WTC11 (cell line): Measurements from ENCODE around the gene RNF25. TPM values are rescaled to one million over a fixed set of nuclear protein-coding genes. Genes with fewer than 3 reads are reported as not detected.

Experiments used
- ATAC-seq: fragments of 200-7000 bp; cut with Tn5 transposase; 2 replicates; pipeline ENCODE4 v1.10.0; 2021; ENCODE audit warnings: mild to moderate bottlenecking, moderate library complexity
- CTCF ChIA-PET: fragments of 300-600 bp; sonication (Branson Sonifier 250); formaldehyde crosslinking; loops from one replicate; lab custom pipeline; 2021; ENCODE audit warnings: antibody characterized with exemption; lab: Charles Lee
- POLR2A ChIA-PET: fragments of 350-600 bp; sonication (Branson Sonifier 250); formaldehyde crosslinking; loops from one replicate; lab custom pipeline; 2021; ENCODE audit warnings: antibody characterized with exemption; lab: Charles Lee
- DNase-seq: peaks from one replicate; pipeline ENCODE4 v3.0.0; 2021; ENCODE audit warnings: low spot score
- H3K27ac Mint-ChIP-seq: 2 replicates; pipeline ENCODE4 v1.8.0; 2021; ENCODE audit warnings: mixed read lengths
- H3K27me3 Mint-ChIP-seq: 2 replicates; pipeline ENCODE4 v1.8.0; 2021; ENCODE audit warnings: low read depth, mild to moderate bottlenecking, moderate library complexity, mixed read lengths
- H3K36me3 Mint-ChIP-seq: 2 replicates; pipeline ENCODE4 v1.8.0; 2021; ENCODE audit warnings: mixed read lengths
- H3K4me1 Mint-ChIP-seq: 2 replicates; pipeline ENCODE4 v1.8.0; 2022; ENCODE audit warnings: mixed read lengths
- H3K4me3 Mint-ChIP-seq: 2 replicates; pipeline ENCODE4 v1.8.0; 2021; ENCODE audit warnings: mild to moderate bottlenecking, moderate library complexity, mixed read lengths
- H3K9me3 Mint-ChIP-seq: 2 replicates; pipeline ENCODE4 v1.8.0; 2021; ENCODE audit warnings: mixed read lengths
- GABPB1 ChIP-seq: sonication (generic); formaldehyde crosslinking; IDR thresholded peaks from 2 replicates; pipeline ENCODE4 v1.8.1; 2023; ENCODE audit warnings: mild to moderate bottlenecking, missing genetic modification reagents
- GRHL2 ChIP-seq: fragments of 250-450 bp; sonication (Bioruptor Pico); IDR thresholded peaks from 2 replicates; pipeline ENCODE4 v1.8.0; 2022; ENCODE audit warnings: mild to moderate bottlenecking, moderate library complexity; ENCODE audit not compliant: insufficient replicate concordance, severe bottlenecking
- HMGA2 ChIP-seq: fragments of 250-450 bp; sonication (Bioruptor Pico); IDR thresholded peaks from 2 replicates; pipeline ENCODE4 v1.4.0; 2021; ENCODE audit warnings: mild to moderate bottlenecking, moderate library complexity
- JUN ChIP-seq: sonication (generic); formaldehyde crosslinking; IDR thresholded peaks from 2 replicates; pipeline ENCODE4 v1.8.0; 2023; ENCODE audit warnings: mild to moderate bottlenecking, missing genetic modification reagents
- NFATC4 ChIP-seq: fragments of 250-450 bp; sonication (Bioruptor Pico); IDR thresholded peaks from 2 replicates; pipeline ENCODE4 v1.9.0; 2021; ENCODE audit warnings: mild to moderate bottlenecking
- RELA ChIP-seq: sonication (generic); formaldehyde crosslinking; IDR thresholded peaks from 2 replicates; pipeline ENCODE4 v1.8.1; 2022; ENCODE audit warnings: missing genetic modification reagents, mild to moderate bottlenecking, borderline replicate concordance
- SMAD4 ChIP-seq: sonication (generic); formaldehyde crosslinking; IDR thresholded peaks from 2 replicates; pipeline ENCODE4 v1.8.0; 2022; ENCODE audit warnings: mild to moderate bottlenecking, missing genetic modification reagents
- SOX15 ChIP-seq: fragments of 250-450 bp; sonication (Bioruptor Pico); IDR thresholded peaks from 2 replicates; pipeline ENCODE4 v1.9.0; 2021; ENCODE audit warnings: mild to moderate bottlenecking
- SP1 ChIP-seq: sonication (generic); formaldehyde crosslinking; conservative IDR thresholded peaks from 2 replicates; pipeline ENCODE4 v1.8.1; 2022; ENCODE audit warnings: missing genetic modification reagents
- TP53 ChIP-seq: sonication (generic); formaldehyde crosslinking; IDR thresholded peaks from 2 replicates; pipeline ENCODE4 v1.8.1; 2023; ENCODE audit warnings: mild to moderate bottlenecking, missing genetic modification reagents
- ZNF138 ChIP-seq: sonication (generic); formaldehyde crosslinking; conservative IDR thresholded peaks from 2 replicates; pipeline ENCODE4 v1.8.1; 2022; ENCODE audit warnings: mild to moderate bottlenecking, moderate library complexity, missing genetic modification reagents
- ZNF281 ChIP-seq: sonication (generic); formaldehyde crosslinking; IDR thresholded peaks from 2 replicates; pipeline ENCODE4 v1.8.0; 2023; ENCODE audit warnings: mild to moderate bottlenecking, missing genetic modification reagents
- ZNF317 ChIP-seq: sonication (generic); formaldehyde crosslinking; IDR thresholded peaks from 2 replicates; pipeline ENCODE4 v1.8.1; 2023; ENCODE audit warnings: low read depth, mild to moderate bottlenecking, moderate library complexity, missing genetic modification reagents, borderline replicate concordance
- ZNF396 ChIP-seq: fragments of 250-450 bp; sonication (Bioruptor Pico); IDR thresholded peaks from 2 replicates; pipeline ENCODE4 v1.8.0; 2021; ENCODE audit warnings: mild to moderate bottlenecking, moderate library complexity, borderline replicate concordance
- ZNF671 ChIP-seq: fragments of 250-450 bp; sonication (Bioruptor Pico); IDR thresholded peaks from 2 replicates; pipeline ENCODE4 v1.8.0; 2021; ENCODE audit warnings: mild to moderate bottlenecking
- total RNA-seq: library from RNA; stranded (reverse); gene quantifications from 3 replicates; pipeline ENCODE4 v1.2.3, GENCODE V29; 2021
- TF ChIP-seq, protein P1 (sequence below): fragments of 250-450 bp; sonication (Bioruptor Pico); IDR thresholded peaks from 2 replicates; pipeline ENCODE4 v1.9.0; 2021; ENCODE audit warnings: mild to moderate bottlenecking, borderline replicate concordance
- TF ChIP-seq, protein P2 (sequence below): sonication (generic); formaldehyde crosslinking; IDR thresholded peaks from 2 replicates; pipeline ENCODE4 v1.8.1; 2022; ENCODE audit warnings: low read depth, missing genetic modification reagents, borderline replicate concordance
- TF ChIP-seq, protein P3 (sequence below): sonication (generic); formaldehyde crosslinking; IDR thresholded peaks from 2 replicates; pipeline ENCODE4 v1.8.1; 2023; ENCODE audit warnings: mild to moderate bottlenecking, moderate library complexity, missing genetic modification reagents

Gene RNF25
- total RNA-seq, 1 experiment from 2014 or later, result 23.9 TPM

DNA sequence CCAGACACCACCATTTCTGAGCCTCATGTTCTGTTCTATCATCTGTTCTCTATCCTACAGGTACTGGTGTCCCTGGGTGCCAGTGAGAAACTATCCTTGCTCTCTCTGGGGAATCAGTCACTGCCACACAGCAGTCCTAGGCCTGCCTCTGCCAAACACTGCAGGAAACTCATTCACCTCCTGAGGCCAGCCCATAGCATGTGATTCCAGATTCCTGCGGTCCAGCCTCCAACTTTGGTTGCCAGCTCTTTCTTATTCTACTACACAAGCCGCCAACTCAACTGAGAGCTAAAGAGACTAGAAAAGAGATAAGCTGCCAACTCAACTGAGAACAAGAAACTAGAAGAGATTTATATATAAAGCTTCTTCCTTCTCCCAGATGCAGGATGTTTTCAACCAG lies 30.0 kb upstream of the RNF25 start:
- Mint-ChIP-seq H3K27me3 (no peaks in the 10 kb centered on the region), H3K27ac (no peak overlapping the region), H3K4me1 (no peaks in the 10 kb centered on the region), H3K36me3 (peaks cover 4% of the 10 kb centered on the region; the same call in 1 of the 2 replicates), H3K4me3 (no peak overlapping the region), H3K9me3 (no peaks in the 10 kb centered on the region)
- TF ChIP-seq SP1 (CRISPR knock-in tag) (no peak), GRHL2 (CRISPR knock-in tag) (no peak), TP53 (CRISPR knock-in tag) (no peak), ZNF281 (CRISPR knock-in tag) (no peak), JUN (CRISPR knock-in tag) (no peak), NFATC4 (CRISPR knock-in tag) (no peak), GABPB1 (CRISPR knock-in tag) (no peak), ZNF138 (CRISPR knock-in tag) (no peak), RELA (CRISPR knock-in tag) (no peak), ZNF396 (CRISPR knock-in tag) (no peak), ZNF317 (CRISPR knock-in tag) (no peak)
- TF ChIP-seq, protein P1, sequence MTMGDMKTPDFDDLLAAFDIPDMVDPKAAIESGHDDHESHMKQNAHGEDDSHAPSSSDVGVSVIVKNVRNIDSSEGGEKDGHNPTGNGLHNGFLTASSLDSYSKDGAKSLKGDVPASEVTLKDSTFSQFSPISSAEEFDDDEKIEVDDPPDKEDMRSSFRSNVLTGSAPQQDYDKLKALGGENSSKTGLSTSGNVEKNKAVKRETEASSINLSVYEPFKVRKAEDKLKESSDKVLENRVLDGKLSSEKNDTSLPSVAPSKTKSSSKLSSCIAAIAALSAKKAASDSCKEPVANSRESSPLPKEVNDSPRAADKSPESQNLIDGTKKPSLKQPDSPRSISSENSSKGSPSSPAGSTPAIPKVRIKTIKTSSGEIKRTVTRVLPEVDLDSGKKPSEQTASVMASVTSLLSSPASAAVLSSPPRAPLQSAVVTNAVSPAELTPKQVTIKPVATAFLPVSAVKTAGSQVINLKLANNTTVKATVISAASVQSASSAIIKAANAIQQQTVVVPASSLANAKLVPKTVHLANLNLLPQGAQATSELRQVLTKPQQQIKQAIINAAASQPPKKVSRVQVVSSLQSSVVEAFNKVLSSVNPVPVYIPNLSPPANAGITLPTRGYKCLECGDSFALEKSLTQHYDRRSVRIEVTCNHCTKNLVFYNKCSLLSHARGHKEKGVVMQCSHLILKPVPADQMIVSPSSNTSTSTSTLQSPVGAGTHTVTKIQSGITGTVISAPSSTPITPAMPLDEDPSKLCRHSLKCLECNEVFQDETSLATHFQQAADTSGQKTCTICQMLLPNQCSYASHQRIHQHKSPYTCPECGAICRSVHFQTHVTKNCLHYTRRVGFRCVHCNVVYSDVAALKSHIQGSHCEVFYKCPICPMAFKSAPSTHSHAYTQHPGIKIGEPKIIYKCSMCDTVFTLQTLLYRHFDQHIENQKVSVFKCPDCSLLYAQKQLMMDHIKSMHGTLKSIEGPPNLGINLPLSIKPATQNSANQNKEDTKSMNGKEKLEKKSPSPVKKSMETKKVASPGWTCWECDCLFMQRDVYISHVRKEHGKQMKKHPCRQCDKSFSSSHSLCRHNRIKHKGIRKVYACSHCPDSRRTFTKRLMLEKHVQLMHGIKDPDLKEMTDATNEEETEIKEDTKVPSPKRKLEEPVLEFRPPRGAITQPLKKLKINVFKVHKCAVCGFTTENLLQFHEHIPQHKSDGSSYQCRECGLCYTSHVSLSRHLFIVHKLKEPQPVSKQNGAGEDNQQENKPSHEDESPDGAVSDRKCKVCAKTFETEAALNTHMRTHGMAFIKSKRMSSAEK (CRISPR knock-in tag), result no peak
- no peak for DNase-seq
- ChIA-PET CTCF (interaction anchor here (0.6 to 3.4 kb wide), 2 partner anchors 14 to 146 kb away, joined by 3 to 11 read pairs; no protein-coding TSS in a partner anchor), POLR2A (no interaction called here)
- ATAC-seq, result no peak

DNA sequence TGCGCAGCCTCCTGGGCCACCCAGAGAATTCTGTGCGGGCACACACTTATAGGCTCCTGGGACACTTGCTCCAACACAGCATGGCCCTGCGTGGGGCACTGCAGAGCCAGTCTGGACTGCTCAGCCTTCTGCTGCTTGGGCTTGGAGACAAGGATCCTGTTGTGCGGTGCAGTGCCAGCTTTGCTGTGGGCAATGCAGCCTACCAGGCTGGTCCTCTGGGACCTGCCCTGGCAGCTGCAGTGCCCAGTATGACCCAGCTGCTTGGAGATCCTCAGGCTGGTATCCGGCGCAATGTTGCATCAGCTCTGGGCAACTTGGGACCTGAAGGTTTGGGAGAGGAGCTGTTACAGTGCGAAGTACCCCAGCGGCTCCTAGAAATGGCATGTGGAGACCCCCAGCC lies 27.1 kb upstream of the RNF25 start:
- CTCF ChIA-PET, result interaction anchor here (1.3 kb wide), 1 partner anchor 12 kb away, joined by 5 read pairs; the partner anchor contains the start of gene TTLL4
- DNase-seq, result no peak
- H3K9me3 Mint-ChIP-seq, result no peaks in the 10 kb centered on the region

DNA sequence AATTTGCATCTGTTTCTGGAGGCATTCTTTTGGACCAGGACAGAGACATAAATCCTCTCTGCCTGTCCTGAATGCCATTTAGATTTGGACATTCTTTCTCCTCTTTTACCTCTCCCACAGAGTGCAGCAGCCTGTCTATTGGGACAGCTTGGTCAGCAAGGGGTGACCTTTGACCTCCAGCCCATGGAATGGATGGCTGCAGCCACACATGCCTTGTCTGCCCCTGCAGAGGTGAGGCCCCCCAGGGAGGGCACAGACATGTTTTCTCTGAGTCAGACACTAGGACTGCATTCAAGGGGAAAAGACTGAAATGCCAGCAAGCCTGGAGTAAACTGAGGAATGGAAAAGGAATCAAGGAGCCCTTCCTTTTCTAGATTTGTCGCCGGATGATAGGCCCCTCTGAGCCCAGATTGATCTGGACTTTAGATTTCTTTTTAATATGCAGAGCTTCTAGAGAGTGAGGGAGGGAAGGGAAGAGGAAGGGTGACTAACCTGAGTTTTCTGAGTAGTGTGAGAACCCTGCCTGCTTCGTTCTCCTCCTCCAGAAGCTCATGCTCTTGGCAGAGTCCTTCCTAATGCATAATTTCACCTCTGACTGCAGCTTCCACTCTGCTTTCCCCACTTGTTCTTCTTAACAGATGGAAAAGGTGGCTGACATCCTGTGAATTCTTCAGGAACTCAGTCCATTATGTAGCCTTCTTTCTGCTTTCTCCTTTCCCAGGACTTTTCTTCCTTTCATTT lies 22.8 kb upstream of the RNF25 start:
- H3K4me1 Mint-ChIP-seq, result no peaks in the 10 kb centered on the region
- no peak overlapping the region for H3K27ac Mint-ChIP-seq
- peaks cover 4% of the 10 kb centered on the region; the same call in 1 of the 2 replicates for H3K36me3 Mint-ChIP-seq
- ChIA-PET POLR2A (no interaction called here), CTCF (no interaction called here)
- H3K4me3 Mint-ChIP-seq, result no peak overlapping the region
- DNase-seq, result no peak
- no peak for TF ChIP-seq HMGA2 (CRISPR knock-in tag)
- no peak for TF ChIP-seq NFATC4 (CRISPR knock-in tag)
- TF ChIP-seq SMAD4 (CRISPR knock-in tag), result no peak
- TF ChIP-seq, protein P2, sequence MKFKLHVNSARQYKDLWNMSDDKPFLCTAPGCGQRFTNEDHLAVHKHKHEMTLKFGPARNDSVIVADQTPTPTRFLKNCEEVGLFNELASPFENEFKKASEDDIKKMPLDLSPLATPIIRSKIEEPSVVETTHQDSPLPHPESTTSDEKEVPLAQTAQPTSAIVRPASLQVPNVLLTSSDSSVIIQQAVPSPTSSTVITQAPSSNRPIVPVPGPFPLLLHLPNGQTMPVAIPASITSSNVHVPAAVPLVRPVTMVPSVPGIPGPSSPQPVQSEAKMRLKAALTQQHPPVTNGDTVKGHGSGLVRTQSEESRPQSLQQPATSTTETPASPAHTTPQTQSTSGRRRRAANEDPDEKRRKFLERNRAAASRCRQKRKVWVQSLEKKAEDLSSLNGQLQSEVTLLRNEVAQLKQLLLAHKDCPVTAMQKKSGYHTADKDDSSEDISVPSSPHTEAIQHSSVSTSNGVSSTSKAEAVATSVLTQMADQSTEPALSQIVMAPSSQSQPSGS, result no peak
- TF ChIP-seq, protein P3, sequence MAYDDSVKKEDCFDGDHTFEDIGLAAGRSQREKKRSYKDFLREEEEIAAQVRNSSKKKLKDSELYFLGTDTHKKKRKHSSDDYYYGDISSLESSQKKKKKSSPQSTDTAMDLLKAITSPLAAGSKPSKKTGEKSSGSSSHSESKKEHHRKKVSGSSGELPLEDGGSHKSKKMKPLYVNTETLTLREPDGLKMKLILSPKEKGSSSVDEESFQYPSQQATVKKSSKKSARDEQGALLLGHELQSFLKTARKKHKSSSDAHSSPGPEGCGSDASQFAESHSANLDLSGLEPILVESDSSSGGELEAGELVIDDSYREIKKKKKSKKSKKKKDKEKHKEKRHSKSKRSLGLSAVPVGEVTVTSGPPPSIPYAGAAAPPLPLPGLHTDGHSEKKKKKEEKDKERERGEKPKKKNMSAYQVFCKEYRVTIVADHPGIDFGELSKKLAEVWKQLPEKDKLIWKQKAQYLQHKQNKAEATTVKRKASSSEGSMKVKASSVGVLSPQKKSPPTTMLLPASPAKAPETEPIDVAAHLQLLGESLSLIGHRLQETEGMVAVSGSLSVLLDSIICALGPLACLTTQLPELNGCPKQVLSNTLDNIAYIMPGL (CRISPR knock-in tag), result no peak
- no peak for ATAC-seq
- H3K9me3 Mint-ChIP-seq, result no peaks in the 10 kb centered on the region
- H3K27me3 Mint-ChIP-seq, result no peaks in the 10 kb centered on the region

More for the DNA sequence above, 27.1 kb upstream of the RNF25 start:
- H3K36me3 Mint-ChIP-seq, result peaks cover 8% of the 10 kb centered on the region
- no peak overlapping the region for H3K27ac Mint-ChIP-seq
- no peaks in the 10 kb centered on the region for H3K4me1 Mint-ChIP-seq
- no peak for ATAC-seq
- POLR2A ChIA-PET, result no interaction called here
- H3K27me3 Mint-ChIP-seq, result no peaks in the 10 kb centered on the region
- TF ChIP-seq SOX15 (CRISPR knock-in tag) (no peak), ZNF671 (CRISPR knock-in tag) (no peak), JUN (CRISPR knock-in tag) (no peak)
- TF ChIP-seq, all 79 proteins: peak for 0
- H3K4me3 Mint-ChIP-seq, result no peak overlapping the region
